HG03064 (cell line): ENCODE results near the gene FRMPD1.
"Not testable (repeated sequence)": the region's sequence is repeated elsewhere in the genome, so short reads cannot be mapped to it uniquely, and the experiment has no call there.

Experiments used
- ATAC-seq: cut with Tn5 transposase; IDR thresholded peaks from one replicate; pipeline ENCODE4 v1.9.1; 2021; ENCODE audit warnings: low read depth; ENCODE audit not compliant: unreplicated experiment

FRMPD1 gene, protein sequence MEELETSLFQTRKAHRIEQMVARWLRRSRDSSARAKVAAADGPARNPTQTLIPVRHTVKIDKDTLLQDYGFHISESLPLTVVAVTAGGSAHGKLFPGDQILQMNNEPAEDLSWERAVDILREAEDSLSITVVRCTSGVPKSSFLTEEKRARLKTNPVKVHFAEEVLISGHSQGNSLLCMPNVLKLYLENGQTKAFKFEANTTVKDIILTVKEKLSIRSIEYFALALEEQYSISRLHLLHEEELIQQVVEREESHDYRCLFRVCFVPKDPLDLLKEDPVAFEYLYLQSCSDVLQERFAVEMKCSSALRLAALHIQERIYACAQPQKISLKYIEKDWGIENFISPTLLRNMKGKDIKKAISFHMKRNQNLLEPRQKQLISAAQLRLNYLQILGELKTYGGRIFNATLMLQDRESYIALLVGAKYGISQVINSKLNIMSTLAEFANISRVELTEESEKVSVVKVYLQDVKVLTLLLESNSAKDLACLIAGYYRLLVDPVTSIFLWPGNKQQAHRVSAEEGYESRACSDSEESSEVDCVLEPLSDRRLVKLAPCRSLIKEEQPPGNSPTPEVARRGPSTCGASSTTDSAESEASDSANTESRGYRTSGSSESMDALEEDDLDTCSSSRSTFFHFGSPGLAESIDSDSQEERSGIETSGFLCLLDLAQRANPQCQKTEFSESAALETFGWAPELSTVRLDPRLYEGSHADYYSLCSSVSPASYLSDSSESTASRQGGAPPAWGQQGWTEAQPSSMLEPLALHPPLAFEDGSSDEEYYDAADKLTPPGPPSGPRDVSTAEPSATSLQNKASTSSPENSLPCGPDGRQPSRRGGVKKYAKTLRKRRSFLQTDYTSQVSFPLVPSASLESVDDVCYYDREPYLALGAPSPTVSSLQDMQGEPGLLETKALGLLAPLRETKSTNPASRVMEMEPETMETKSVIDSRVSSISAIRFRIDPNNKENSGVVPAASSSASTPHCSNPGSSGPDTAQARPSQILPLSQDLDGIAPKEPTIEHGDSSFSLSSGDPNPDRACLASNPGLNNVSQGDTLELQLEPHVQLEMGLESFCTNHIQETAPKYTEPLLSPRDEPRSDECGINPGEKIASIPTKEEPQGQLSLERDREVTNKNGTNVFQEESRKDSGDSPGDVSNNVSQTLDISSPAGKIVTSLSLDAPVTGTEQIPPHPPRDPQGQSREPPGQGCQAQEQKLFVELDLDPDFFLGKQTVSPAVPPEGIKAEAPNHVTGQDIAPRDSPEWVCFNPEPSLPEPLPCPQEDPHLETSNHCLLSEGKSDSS (N-terminal part only)

DNA sequence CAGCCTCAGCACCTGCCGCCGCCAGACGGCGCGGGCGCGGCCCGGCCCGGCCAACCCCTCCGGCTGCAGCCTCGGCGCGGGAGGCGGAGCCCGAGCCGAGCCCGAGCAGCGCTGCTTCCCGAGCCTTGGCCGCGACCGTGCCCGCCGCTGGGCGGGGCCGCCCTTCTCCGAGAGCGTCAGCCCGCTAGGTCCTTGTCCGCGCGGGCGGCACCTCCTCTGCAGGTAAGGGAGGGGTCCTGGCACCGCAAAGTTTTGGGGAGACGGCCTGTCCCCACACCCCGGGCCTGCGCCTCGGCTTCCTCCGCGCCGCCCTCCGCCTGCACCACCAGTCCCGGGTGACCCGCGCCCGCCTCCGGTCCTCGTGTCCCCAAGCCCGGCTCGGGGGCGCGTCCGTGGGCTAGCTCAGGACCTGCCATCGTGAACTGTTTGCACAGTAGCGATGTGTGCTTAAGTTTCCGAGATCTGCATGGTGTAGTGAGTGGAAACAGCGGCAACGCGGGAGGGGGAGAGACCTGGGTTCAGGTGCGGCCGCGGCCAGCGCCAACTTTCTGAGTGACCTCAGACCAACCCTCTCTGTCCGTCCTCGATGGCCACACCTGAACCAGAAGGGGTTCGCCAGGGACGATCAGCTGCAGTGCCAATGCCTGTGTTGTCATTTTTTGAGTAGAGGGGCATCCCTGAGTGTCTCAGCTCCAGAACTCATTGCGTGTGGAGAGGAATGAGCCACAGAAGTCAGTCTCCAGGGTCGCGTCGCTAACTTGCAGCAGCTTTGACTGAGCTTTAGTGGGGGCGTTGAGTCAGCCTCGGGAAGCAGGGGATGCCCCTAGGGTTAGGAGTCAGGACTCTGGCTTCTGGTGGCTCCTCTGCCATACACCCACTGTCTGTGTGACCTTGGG lies at the start of gene FRMPD1:
FRMPD1 (plus strand) TSS at position 82 of the 896 bp plus-strand sequence. CDS start 41,688 bp downstream, outside the sequence.
- ATAC-seq: peak; percentile 75

DNA sequence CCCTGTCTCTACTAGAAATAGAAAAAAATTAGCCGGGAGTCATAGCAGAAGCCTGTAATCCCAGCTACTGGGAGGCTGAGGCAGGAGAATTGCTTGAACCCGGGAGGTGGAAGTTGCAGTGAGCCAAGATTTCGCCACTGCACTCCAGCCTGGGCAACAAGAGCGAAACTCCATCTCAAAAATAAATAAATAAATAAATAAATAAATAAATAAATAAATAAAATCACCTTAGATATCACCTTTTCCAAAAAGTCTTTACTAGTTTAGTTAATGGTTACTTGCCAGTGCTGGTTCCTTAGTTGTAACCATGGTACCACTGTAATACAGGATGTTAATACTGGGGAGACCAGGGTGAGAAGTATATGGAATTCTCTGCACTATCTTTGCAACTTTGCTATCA lies 48.7 kb upstream of the FRMPD1 start:
- ATAC-seq: not testable (repeated sequence)

DNA sequence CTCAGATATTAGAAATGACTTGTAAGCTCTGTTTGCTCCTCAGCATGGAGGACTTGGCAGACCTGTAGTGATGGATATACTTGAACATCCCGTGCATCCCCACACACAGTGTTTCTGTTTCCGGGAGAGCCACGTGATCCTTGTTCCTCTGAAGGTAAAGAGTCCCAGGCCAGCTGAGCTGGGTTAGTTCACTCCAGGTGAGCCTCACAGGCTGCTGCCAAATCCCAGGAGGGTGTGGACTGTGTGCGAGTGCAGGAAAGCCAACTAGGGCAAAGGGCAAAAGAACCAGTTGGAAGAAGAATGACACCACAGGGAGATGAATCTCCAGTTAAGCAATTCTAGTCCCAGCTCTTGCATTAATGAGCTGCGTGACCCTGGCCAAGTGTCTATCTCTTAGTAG lies 47.9 kb upstream of the FRMPD1 start:
- no peak for ATAC-seq

- ATAC-seq: no peak
Observed at GRCh38 chr9:37604296-37604695, 46.5 kb upstream of the FRMPD1 start.

- ATAC-seq: no peak
Observed at GRCh38 chr9:37608250-37608649, 42.5 kb upstream of the FRMPD1 start.

- ATAC-seq: no peak
Observed at GRCh38 chr9:37609735-37610397, 40.9 kb upstream of the FRMPD1 start.

DNA sequence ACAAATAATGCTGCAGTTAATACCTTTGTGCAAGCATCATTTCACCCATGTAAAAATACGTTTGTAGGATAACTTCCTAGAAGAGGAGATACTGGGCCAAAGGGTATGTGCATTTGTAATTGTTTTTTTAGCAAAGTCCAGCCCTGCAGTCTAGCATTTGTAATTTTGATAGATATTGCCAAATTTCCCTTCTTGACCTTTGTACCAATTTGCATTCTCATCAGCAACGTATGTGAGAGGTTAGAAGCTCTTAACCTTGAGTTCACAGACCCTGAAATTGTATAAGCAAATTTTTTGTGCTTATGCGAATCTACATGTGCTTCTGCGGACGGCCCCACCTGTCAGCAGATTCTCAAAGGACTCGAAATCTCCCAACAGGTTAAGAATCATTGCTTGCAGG lies 39.7 kb upstream of the FRMPD1 start:
- no peak for ATAC-seq

DNA sequence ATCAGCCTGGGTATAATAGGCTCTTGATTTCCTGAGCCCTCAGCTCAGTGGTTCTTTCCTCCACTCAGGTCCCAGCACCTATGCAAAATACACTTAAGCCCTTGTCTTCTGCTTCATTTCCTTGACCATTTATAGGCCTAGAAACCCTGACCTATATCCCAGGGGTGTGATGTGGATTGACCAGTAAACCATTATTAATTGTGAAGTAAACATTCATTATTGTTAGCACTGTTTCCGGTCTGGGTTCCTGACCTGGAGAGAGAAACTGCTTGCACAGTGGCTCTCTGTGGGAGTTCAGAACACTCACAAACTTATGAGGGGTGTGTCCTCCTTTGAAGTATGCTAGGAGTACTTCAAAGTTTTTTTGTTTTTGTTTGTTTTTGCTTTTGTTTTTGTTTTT lies 38.8 kb upstream of the FRMPD1 start:
- no peak for ATAC-seq

- ATAC-seq: no peak
Observed at GRCh38 chr9:37617161-37617560, 33.6 kb upstream of the FRMPD1 start.

DNA sequence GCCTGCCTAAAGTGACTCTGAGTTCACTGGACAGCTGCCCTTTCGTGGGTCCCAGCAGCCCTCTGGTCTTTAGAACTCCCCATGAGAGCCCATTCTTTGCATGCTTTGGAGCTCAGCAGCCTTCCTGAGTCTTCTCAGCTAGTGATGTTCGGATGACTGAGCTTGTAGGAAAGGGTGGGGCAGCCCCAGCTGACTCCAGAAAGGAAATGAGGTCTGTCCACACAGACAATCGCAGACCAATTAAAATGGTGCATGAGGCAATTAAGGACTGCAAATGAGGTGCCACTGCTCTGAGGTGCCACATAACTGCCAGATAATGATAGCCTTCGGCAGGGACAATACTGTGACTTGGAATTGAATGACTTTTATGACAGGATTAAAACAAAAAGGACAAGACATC lies 32.9 kb upstream of the FRMPD1 start:
- ATAC-seq: no peak

GRCh38 chr9:37618817-37619216 lies 31.9 kb upstream of the FRMPD1 start:
- ATAC-seq: no peak

GRCh38 chr9:37619806-37620205 lies 30.9 kb upstream of the FRMPD1 start:
- ATAC-seq: no peak

DNA sequence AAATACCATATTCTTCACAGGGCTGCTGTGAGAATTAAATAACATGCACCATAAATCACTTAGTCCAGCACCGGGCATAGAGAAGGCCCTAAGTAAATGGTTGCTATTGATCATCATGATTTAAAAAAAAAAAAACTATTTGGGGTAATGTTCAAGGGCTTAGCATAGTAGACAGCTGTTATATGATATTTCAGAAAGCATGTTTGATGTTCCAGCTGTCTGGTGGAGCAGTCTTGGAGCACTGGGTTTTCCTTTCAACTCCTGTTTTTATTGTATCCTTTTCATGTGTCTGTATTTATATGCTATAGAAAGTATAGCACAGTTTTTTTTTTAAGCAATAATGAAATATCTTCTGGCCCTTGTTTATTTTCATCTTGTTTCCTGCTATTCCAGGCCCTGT lies 30.4 kb upstream of the FRMPD1 start:
- no peak for ATAC-seq

DNA sequence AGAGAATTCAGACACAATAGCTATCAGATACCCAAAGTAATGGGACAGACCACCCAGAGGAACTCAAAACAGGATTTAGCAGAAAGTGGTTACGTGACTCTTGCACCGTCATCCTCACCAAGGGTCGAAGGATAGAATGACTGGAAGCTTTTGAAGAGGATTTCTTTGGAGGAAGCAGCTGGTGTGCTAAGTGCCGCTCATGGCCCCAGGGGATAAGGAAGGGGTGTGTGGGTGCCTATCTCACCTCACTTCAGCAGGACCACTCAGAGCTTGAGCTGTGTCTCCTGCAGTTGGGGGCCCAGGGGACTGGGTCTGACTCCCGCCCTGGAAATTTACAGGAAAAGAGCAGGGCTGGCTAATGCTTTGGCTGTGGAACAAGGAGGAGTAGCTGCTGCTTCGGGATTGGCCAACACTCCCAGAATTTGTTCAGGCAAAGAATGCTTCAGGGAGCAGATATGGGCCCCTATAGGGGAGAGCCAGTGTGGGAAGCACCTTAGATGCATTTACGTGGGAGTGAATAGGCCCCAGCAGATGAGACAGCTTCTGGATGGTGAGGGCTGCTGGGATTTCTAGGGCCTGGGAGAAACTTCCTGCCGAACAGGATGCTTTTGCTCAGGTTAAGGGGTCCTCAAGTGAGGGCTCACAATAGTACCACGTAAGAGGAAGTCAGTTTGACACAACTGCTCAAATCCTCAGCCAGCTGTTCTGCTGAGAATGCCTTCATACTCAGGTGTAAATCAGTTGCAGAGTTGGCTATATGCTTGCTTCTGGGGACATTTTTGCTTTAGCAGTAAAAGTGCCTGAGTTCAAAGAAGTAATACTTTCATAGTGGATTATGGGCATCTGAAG lies 29.3 kb upstream of the FRMPD1 start:
- no peak for ATAC-seq

DNA sequence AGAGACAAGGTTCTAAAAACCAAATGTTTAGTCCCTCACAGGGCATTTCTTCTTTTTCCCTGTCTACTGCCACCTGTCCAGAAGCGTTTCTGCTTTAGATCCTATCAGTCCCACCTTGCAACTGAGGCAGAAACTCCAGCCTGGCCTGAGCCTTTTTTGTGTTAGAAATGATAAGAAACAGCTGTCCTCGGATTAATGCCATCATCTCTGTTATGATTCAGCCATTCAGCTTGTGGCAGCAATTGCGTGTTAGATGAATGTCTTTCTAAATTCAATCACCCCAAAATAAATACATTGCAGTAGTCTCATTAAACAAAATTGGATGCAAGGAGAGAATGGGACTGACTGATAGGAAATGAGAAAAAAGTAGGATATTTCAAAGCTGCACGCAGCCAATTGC lies 28.3 kb upstream of the FRMPD1 start:
- no peak for ATAC-seq

DNA sequence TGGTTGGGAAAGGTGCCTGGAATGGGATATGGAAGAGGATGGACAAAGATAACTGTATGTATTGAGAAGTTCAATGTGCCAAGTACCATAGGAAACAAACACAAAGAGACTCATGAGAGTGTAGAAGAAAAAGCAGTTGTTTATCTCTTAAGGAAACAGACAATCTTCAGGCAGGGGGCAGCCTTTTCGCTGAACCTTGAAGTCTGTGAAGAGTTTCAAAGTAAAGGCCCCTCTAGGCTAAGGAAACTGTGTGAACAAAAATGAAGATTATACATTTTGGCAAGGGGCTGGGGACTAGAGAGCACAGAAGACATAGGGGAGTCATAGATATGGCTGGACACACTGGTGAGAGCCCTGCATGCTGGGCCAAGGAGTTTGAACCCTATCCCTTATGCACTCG lies 27.5 kb upstream of the FRMPD1 start:
- no peak for ATAC-seq

GRCh38 chr9:37624073-37624472 lies 26.7 kb upstream of the FRMPD1 start:
- no peak for ATAC-seq

DNA sequence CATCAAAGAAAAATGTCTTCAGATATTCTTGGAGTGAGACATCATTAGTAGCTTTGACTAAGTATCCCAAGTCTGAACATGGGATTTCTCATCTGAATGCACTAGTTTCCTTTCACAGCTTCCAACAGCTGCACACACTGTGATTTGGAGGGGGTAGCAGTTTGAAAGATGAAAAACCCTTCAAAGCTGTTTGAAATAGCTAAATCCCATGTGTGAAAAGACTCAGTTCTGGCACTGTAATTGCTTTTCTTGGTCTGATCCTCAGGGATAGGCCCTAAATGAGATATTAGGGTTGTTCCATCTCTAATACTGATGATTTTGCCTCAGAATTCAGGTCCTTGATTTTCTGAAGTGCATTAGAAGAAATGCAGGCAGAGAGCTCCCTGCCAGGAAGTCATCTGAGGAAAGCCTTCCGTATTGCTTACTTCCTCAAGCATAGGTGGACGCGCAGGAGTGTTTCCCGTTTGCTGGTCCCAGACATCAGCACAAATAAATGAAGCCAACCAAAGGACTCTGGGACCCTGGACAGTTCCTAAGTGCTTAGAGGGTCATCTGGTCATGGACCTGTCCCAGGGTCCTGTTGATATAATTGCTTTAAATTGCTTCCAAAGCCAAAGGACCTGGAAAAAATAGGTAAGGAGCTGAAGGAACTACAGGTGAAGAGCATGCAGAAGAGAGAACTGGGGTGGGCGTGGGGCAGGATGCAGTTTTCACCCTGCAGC lies 25.6 kb upstream of the FRMPD1 start:
- no peak for ATAC-seq
